SH-SY5Y (cell line): ENCODE measurements around the gene SF1.

Experiments
- GATA2 ChIP-seq: IDR thresholded peaks from 2 replicates; pipeline ENCODE4 v1.6.1; 2011; ENCODE audit warnings: mild to moderate bottlenecking, low read depth, low read length
- GATA3 ChIP-seq: IDR thresholded peaks from 2 replicates; pipeline ENCODE4 v1.6.1; 2011; ENCODE audit warnings: low read depth, mild to moderate bottlenecking, low read length, moderate library complexity

DNA sequence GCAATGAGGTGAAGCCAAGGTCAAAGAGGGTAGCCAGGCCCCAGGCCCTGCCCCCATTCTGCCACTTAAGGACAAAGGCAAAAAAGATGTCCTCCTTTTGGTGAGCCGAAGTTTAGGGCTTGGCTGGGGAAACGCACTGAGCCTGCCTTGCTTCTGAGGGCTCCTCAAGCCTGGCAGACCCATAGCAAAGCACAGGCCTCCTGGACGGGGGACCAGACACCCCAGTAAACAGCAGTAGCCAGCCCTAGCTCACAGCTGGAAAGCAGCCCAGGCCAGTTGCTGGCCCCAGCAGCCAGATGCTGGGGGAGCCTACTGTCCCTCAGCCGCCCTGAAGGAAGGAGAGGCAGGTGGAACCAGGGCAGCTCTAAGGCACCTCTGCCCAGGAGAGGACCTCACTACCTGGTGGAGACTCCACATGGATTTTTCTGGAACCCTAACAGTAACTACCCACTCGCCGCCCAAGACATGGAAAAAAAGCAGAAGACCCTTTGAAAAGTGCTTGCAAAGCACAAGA lies 14.8 kb downstream of the SF1 start:
- TF ChIP-seq GATA2, result no peak
- no peak for TF ChIP-seq GATA3
